Left ventricle myocardium inferior (tissue), 1 donor: Measurements from ENCODE around the gene MMP25. TPM values are rescaled to one million over a fixed set of nuclear protein-coding genes. Genes with fewer than 3 reads are reported as not detected.

ENCODE experiments used
- DNase-seq: peaks from one replicate; pipeline ENCODE4 v3.0.0-alpha.2; 2020
- H3K27ac ChIP-seq: fragments of 200-600 bp; replicated peaks from 2 replicates; pipeline ENCODE4 v1.8.0; 2021
- H3K27me3 ChIP-seq: fragments of 200-600 bp; 2 replicates; pipeline ENCODE4 v1.8.0; 2021; ENCODE audit warnings: low read depth
- H3K36me3 ChIP-seq: fragments of 200-600 bp; 2 replicates; pipeline ENCODE4 v1.8.0; 2021
- H3K4me1 ChIP-seq: fragments of 200-600 bp; 2 replicates; pipeline ENCODE4 v1.8.0; 2021
- H3K4me3 ChIP-seq: fragments of 200-600 bp; 2 replicates; pipeline ENCODE4 v1.8.0; 2021; ENCODE audit warnings: mild to moderate bottlenecking, moderate library complexity
- H3K9me3 ChIP-seq: fragments of 200-600 bp; replicated peaks from 2 replicates; pipeline ENCODE4 v1.8.0; 2021
- CTCF ChIP-seq: fragments of 200-600 bp; IDR thresholded peaks from 2 replicates; pipeline ENCODE4 v1.8.0; 2021; ENCODE audit warnings: antibody characterized with exemption, mild to moderate bottlenecking, borderline replicate concordance
- intact Hi-C: fragments of 100-400 bp; cut with micrococcal nuclease; formaldehyde crosslinking; loops from one replicate; pipeline ENCODE4 v1.11.0; 2022
- total RNA-seq: library from RNA; stranded (reverse); fragmentation: NEBNext Ultra II Directional; extraction: Animal tissue kit (Norgen Biotek cat#: 25700); gene quantifications from one replicate; pipeline ENCODE4 v1.2.1, GENCODE V29; 2021
- donor health status: DM: no; HTN: yes; CAD: no; lungs with severe emphysema.

Gene MMP25
- total RNA-seq, 1 donor from 2014 or later: 1.2 TPM

- Histone ChIP-seq H3K27me3 (peaks cover 59% of the 10 kb centered on the region), H3K9me3 (no peaks in the 10 kb centered on the region)
- no peak for DNase-seq
Observed at GRCh38 chr16:3017794-3018506, 28.4 kb upstream of the MMP25 start, which contains the start of gene CLDN6. TSS of gene CLDN6 (minus strand) at chr16:3018183. CDS start at chr16:3016021, 2,162 bp downstream.

DNA sequence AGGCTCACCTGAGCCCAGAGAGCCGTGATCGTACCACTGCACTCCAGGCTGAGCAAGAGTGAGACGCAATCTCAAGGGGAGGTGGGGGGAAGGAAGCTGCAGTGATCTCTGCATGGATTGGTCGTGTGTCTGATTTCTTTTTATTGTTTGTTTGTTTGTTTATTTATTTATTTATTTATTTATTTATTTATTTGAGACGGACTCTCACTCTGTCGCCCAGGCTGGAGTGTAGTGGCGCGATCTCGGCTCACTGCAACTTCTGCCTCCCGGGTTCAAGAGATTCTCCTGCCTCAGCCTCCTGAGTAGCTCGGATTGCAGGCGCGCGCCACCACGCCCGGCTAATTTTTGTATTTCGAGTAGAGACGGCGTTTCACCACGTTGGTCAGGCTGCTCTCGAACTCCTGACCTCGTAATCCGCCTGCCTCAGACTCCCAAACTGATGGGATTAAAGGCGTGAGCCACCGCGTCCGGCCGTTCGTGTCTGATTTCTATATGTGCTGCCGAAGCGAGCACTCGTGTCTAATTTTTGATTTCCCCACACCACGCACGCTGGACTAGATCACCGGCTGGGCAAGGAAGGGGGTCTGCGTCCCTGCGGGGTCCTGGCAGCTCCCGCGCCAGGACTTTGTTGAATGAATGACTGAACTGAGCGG lies 26.6 kb upstream of the MMP25 start:
- H3K4me1 ChIP-seq: peaks cover 60% of the 10 kb centered on the region
- no peak for TF ChIP-seq CTCF
- peaks cover 5% of the 10 kb centered on the region for H3K36me3 ChIP-seq
- peaks cover 42% of the 10 kb centered on the region for H3K27me3 ChIP-seq
- peak overlapping the region; percentile 83 for H3K4me3 ChIP-seq
- H3K27ac ChIP-seq: peak overlapping the region; percentile 98
- DNase-seq: no peak
- intact Hi-C loops: no loop called here
- no peaks in the 10 kb centered on the region for H3K9me3 ChIP-seq

More at GRCh38 chr16:3017794-3018506, 28.4 kb upstream of the MMP25 start, which contains the start of gene CLDN6:
- Histone ChIP-seq H3K4me1 (peaks cover 43% of the 10 kb centered on the region), H3K4me3 (no peak within 1 kb of the TSS), H3K36me3 (peaks cover 5% of the 10 kb centered on the region), H3K27ac (no peak within 1 kb of the TSS)
- intact Hi-C loops: no loop called here
- no peak for TF ChIP-seq CTCF

DNA sequence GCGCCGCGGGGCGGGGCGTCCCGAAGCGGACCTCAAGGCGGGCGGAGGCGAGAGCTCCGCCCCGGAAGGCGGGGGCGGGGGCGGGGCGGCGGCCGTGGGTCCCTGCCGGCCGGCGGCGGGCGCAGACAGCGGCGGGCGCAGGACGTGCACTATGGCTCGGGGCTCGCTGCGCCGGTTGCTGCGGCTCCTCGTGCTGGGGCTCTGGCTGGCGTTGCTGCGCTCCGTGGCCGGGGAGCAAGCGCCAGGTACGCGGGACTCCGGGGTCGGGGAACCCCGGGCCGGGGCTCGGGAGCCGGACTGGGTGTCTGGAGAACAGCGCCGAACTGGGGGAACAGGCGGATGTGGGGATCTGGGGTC lies 26.1 kb upstream of the MMP25 start, which contains the start of gene TNFRSF12A:
TSS of gene TNFRSF12A (plus strand) at position 122 of the 357 bp plus-strand sequence. CDS start at position 152, 30 bp downstream.
- DNase-seq: peak; percentile 83
- H3K27ac ChIP-seq: peak within 1 kb of the TSS; percentile 98
- H3K9me3 ChIP-seq: no peaks in the 10 kb centered on the region
- peaks cover 62% of the 10 kb centered on the region for H3K4me1 ChIP-seq
- peaks cover 5% of the 10 kb centered on the region for H3K36me3 ChIP-seq
- intact Hi-C loops: no loop called here
- peaks cover 37% of the 10 kb centered on the region for H3K27me3 ChIP-seq
- H3K4me3 ChIP-seq: peak within 1 kb of the TSS; percentile 83
- peak; percentile 31 for TF ChIP-seq CTCF

DNA sequence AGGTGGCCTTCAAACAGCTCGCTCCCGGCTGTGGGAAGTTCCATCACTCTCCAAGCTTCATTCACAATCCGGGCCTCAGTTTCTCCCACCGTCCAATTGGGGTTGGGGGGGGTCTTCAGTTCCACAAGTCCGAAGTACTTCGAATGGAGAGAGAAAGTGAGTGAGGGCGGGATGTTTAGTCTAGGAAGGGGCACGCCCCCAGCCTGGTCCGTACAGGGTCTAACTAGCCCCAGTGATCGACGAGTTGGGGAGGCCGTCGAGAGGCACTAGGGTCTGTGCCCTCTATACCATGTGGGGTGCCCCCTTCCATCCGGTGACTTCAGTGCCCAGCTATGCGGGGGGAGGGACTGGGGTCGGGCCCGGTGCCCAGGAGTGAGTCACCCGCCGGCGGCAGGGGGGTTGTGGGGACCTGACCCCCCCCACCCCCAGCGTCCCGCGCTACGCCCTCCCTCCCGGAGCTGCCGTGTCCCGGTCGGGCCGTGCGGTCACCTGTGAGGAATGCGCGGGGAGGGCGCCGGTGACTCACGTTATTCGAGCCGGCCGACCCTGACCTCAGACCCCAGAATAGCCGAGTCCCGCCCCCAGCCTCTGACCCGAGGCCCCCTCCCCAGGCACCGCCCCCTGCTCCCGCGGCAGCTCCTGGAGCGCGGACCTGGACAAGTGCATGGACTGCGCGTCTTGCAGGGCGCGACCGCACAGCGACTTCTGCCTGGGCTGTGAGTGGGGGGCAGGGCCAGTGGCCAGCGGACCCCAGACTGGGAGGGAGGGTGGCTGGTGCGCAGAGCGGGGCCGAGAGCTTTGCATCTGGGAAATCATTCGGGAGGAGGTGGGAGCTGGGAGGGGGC lies 25.5 kb upstream of the MMP25 start:
- DNase-seq: peak; percentile 75
- Histone ChIP-seq H3K27ac (peak overlapping the region; percentile 98), H3K9me3 (no peaks in the 10 kb centered on the region), H3K36me3 (peaks cover 7% of the 10 kb centered on the region), H3K4me1 (peaks cover 62% of the 10 kb centered on the region), H3K27me3 (peaks cover 31% of the 10 kb centered on the region), H3K4me3 (peak overlapping the region; percentile 83)
- intact Hi-C loops: no loop called here
- no peak for TF ChIP-seq CTCF

DNA sequence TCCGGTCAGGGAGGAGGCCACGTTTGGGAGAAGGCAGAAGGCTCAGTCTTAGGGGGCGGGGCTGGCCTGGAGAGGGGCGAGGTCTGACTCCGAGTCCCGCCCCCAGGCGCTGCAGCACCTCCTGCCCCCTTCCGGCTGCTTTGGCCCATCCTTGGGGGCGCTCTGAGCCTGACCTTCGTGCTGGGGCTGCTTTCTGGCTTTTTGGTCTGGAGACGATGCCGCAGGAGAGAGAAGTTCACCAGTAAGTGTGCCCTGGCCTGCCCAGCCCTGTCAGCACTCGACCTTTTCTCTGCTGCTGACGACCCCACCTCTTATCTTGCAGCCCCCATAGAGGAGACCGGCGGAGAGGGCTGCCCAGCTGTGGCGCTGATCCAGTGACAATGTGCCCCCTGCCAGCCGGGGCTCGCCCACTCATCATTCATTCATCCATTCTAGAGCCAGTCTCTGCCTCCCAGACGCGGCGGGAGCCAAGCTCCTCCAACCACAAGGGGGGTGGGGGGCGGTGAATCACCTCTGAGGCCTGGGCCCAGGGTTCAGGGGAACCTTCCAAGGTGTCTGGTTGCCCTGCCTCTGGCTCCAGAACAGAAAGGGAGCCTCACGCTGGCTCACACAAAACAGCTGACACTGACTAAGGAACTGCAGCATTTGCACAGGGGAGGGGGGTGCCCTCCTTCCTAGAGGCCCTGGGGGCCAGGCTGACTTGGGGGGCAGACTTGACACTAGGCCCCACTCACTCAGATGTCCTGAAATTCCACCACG lies 24.7 kb upstream of the MMP25 start:
- Histone ChIP-seq H3K4me1 (peaks cover 62% of the 10 kb centered on the region), H3K27ac (peak overlapping the region; percentile 98), H3K4me3 (peak overlapping the region; percentile 83), H3K27me3 (peaks cover 25% of the 10 kb centered on the region), H3K9me3 (no peaks in the 10 kb centered on the region), H3K36me3 (peaks cover 15% of the 10 kb centered on the region)
- peak; percentile 84 for DNase-seq
- intact Hi-C loops: no loop called here
- TF ChIP-seq CTCF: peak; percentile 54
